Esophagus muscularis mucosa (tissue), 4 donors: ENCODE results near the gene WFDC5. TPM values are rescaled to one million over a fixed set of nuclear protein-coding genes. Genes with fewer than 3 reads are reported as not detected.
A peak's percentile ranks its signal among the peaks of the same experiment; 100 is the strongest.

Experiments used
- DNase-seq: peaks from one replicate; pipeline ENCODE4 v3.0.0-alpha.2; 2017; ENCODE audit errors: extremely low spot score
- H3K27ac ChIP-seq, 4 donors: fragments of 200-600 bp; sonication (generic); replicated peaks in 1 of 4; 1 replicate in 3 of 4; 2 replicates in 1 of 4; pipeline ENCODE4 v1.5.1; 2016 to 2019; ENCODE audit warnings: mild to moderate bottlenecking in 1 of 4
- H3K27me3 ChIP-seq, 4 donors: fragments of 200-600 bp; sonication (generic); one replicate each; pipeline versions ENCODE4 v1.5.1 to v1.6.0; 2016 to 2019
- H3K36me3 ChIP-seq, 4 donors: fragments of 200-600 bp; sonication (generic); one replicate each; pipeline ENCODE4 v1.5.1; 2016 to 2019
- H3K4me1 ChIP-seq, 4 donors: fragments of 200-600 bp; sonication (generic); one replicate each; pipeline ENCODE4 v1.5.1; 2016 to 2019
- H3K4me3 ChIP-seq, 4 donors: fragments of 200-600 bp; sonication (generic); 1 replicate in 2 of 4; 2 replicates in 2 of 4; pipeline ENCODE4 v1.5.1; 2016 to 2019; ENCODE audit warnings: mild to moderate bottlenecking in 4 of 4, moderate library complexity in 1 of 4
- H3K9me3 ChIP-seq, 4 donors: fragments of 200-600 bp; sonication (generic); 1 replicate in 3 of 4; 2 replicates in 1 of 4; pipeline ENCODE4 v1.5.1; 2016 to 2019
- CTCF ChIP-seq, 3 experiments: fragments of 200-600 bp in 2 of 3; fragments of 450-650 bp in 1 of 3; sonication (generic) in 2 of 3; IDR thresholded peaks; one replicate each; pipeline ENCODE4 v1.5.1; 2017 to 2019; ENCODE audit warnings: antibody characterized with exemption in 3 of 3, mild to moderate bottlenecking in 2 of 3, moderate library complexity in 1 of 3
- EP300 ChIP-seq: sonication (generic); formaldehyde crosslinking; IDR thresholded peaks from one replicate; pipeline ENCODE4 v1.6.1; 2017; ENCODE audit warnings: antibody characterized with exemption
- POLR2A ChIP-seq: fragments of 450-650 bp; IDR thresholded peaks from one replicate; pipeline ENCODE4 v1.6.1; 2017; ENCODE audit warnings: antibody characterized with exemption, moderate library complexity, mild to moderate bottlenecking, low read depth
- POLR2AphosphoS5 ChIP-seq, 2 donors: sonication (generic); formaldehyde crosslinking; IDR thresholded peaks; one replicate each; pipeline ENCODE4 v1.6.1; 2017; ENCODE audit warnings: antibody characterized with exemption in 2 of 2
- whole genome bisulfite sequencing: methylation state at CpG from one replicate; pipeline ENCODE4 v1.1.5; 2018; 5-methylcytosine and 5-hydroxymethylcytosine counted together
- intact Hi-C: fragments of 100-400 bp; cut with DNase I; formaldehyde crosslinking; loops from one replicate; pipeline ENCODE4 v1.15.1; 2023
- total RNA-seq, 4 donors: library from RNA; depleted of rRNA; stranded (reverse); fragments of >200 nt; gene quantifications; one replicate each; pipeline versions ENCODE4 v1.1.0 to v1.2.1, GENCODE V29; 2016

The WFDC5 gene
- total RNA-seq, 4 donors from 2014 or later = not detected

- Histone ChIP-seq H3K4me1 (no peaks in the 10 kb centered on the region), H3K36me3 (no peaks in the 10 kb centered on the region), H3K27me3 (peaks cover 0 to 45% (median 0%) of the 10 kb centered on the region in 4 donors), H3K9me3 (peaks cover 0 to 3% (median 0%) of the 10 kb centered on the region in 4 donors), H3K4me3 (no peak overlapping the region), H3K27ac (no peak overlapping the region)
- intact Hi-C loops = no loop called here
- 69% methylated on average over 4 of the region's 4 CpGs for WGBS
- TF ChIP-seq EP300 (no peak), CTCF (IDR thresholded peaks at IDR 0.05) (no peak), POLR2A (no peak), POLR2AphosphoS5 (IDR thresholded peaks at IDR 0.05) (no peak)
- DNase-seq = peak; percentile 37
Measured at GRCh38 chr20:45117581-45117980, 2.6 kb upstream of the WFDC5 start.

GRCh38 chr20:45115829-45116228, 855 bp upstream of the WFDC5 start:
- Histone ChIP-seq H3K36me3 (no peaks in the 10 kb centered on the region), H3K27me3 (peaks cover 0 to 54% (median 0%) of the 10 kb centered on the region in 4 donors), H3K4me3 (no peak overlapping the region), H3K9me3 (peaks cover 0 to 2% (median 0%) of the 10 kb centered on the region in 4 donors), H3K4me1 (no peaks in the 10 kb centered on the region), H3K27ac (no peak overlapping the region)
- DNase-seq = peak; percentile 62
- 83% methylated on average over 4 of the region's 4 CpGs for WGBS
- TF ChIP-seq POLR2A (no peak), EP300 (no peak), POLR2AphosphoS5 (IDR thresholded peaks at IDR 0.05) (no peak), CTCF (IDR thresholded peaks at IDR 0.05) (no peak)
- intact Hi-C loops = no loop called here

- no peak for DNase-seq
- H3K9me3 ChIP-seq = no peaks in the 10 kb centered on the region
- peaks cover 0 to 57% (median 0%) of the 10 kb centered on the region in 4 donors for H3K27me3 ChIP-seq
- 81% methylated on average over 3 of the region's 3 CpGs for WGBS
- H3K4me1 ChIP-seq = no peaks in the 10 kb centered on the region
- H3K4me3 ChIP-seq = no peak overlapping the region
- no peak for TF ChIP-seq EP300
- no peak for TF ChIP-seq POLR2A
- no peak for TF ChIP-seq POLR2AphosphoS5 (IDR thresholded peaks at IDR 0.05)
- TF ChIP-seq CTCF (IDR thresholded peaks at IDR 0.05) = no peak
- no peaks in the 10 kb centered on the region for H3K36me3 ChIP-seq
- intact Hi-C loops = no loop called here
- no peak overlapping the region for H3K27ac ChIP-seq
Measured at GRCh38 chr20:45115386-45115774, 406 bp upstream of the WFDC5 start.

GRCh38 chr20:45113865-45114264, 1.1 kb downstream of the WFDC5 start:
- peak; percentile 57 for DNase-seq
- Histone ChIP-seq H3K4me3 (no peak overlapping the region), H3K27ac (no peak overlapping the region), H3K9me3 (no peaks in the 10 kb centered on the region), H3K27me3 (peaks cover 0 to 57% (median 0%) of the 10 kb centered on the region in 4 donors), H3K4me1 (no peaks in the 10 kb centered on the region), H3K36me3 (no peaks in the 10 kb centered on the region)
- intact Hi-C loops = no loop called here
- WGBS = 98% methylated on average over 3 of the region's 3 CpGs
- TF ChIP-seq POLR2AphosphoS5 (IDR thresholded peaks at IDR 0.05) (no peak), POLR2A (no peak), CTCF (IDR thresholded peaks at IDR 0.05) (no peak), EP300 (no peak)

- TF ChIP-seq POLR2A = no peak
- no peak for TF ChIP-seq POLR2AphosphoS5 (IDR thresholded peaks at IDR 0.05)
- no peak for TF ChIP-seq EP300
- TF ChIP-seq CTCF (IDR thresholded peaks at IDR 0.05) = no peak
- Histone ChIP-seq H3K27ac (no peak overlapping the region), H3K36me3 (no peaks in the 10 kb centered on the region), H3K4me1 (no peaks in the 10 kb centered on the region), H3K4me3 (no peak overlapping the region), H3K27me3 (peaks cover 0 to 59% (median 0%) of the 10 kb centered on the region in 4 donors), H3K9me3 (no peaks in the 10 kb centered on the region)
- intact Hi-C loops = no loop called here
- no peak for DNase-seq
Measured at GRCh38 chr20:45112754-45113153, 2.2 kb downstream of the WFDC5 start.
